NCI-H345 treated with DMSO at 0.1 percent for 48 hours (cell line): ENCODE data around the gene TANC2.

Source experiments
- DNase-seq: peaks from one replicate; lab custom pipeline; 2025; ENCODE audit not compliant: unreplicated experiment; lab: John Stamatoyannopoulos, UW

The TANC2 gene

GRCh38 chr17:62965686-62966425 is at the start of gene TANC2:
Gene TANC2 (plus strand): TSS chr17:62966235. CDS start chr17:63009560, 43,325 bp downstream.
- DNase-seq = peak; percentile 76

- DNase-seq = no peak
These were observed 49.1 kb upstream of the TANC2 start for GRCh38 chr17:62916684-62917571.

DNA sequence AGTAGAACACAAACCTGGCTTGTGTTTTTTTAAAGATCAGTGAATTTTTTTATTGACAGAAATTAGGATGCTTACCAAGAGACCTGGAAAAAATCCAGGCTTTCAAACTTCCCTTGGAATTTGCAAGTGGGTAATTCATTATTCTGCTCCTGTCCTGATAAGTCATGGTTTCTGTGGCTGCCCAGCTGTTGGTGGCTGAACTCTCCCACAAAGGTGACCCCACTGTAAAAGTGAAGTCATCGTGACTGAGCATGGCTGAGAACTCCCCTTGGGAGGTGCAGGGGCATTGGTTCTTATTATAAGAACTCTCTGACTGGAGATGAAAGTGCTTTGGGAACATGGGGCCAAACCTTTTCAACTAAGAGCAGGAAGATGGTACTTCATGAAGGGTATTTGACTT is 46.6 kb upstream of the TANC2 start:
- DNase-seq = no peak

GRCh38 chr17:62920300-62920699 is 45.7 kb upstream of the TANC2 start:
- no peak for DNase-seq

DNA sequence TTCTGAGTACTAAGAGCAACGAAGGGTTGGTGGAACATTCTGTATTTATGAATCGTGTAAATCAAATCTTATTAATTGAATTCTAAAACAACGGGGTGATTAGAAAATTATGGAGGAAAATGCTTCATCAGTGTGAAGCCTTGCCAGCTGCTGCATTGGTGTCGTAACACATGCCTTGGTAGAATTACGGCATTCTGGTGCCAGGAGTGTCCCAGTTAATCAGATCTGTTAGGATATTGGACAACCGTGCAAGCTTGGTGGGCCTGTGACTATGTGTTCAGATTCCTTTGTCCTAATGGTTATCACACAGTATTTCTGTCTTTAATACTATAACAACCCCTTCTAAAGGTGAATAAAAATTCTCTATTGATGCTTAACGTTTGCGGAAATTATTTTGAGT is 44.2 kb upstream of the TANC2 start:
- DNase-seq = no peak

- DNase-seq = no peak
These were observed 42.5 kb upstream of the TANC2 start for GRCh38 chr17:62923258-62924150.

DNA sequence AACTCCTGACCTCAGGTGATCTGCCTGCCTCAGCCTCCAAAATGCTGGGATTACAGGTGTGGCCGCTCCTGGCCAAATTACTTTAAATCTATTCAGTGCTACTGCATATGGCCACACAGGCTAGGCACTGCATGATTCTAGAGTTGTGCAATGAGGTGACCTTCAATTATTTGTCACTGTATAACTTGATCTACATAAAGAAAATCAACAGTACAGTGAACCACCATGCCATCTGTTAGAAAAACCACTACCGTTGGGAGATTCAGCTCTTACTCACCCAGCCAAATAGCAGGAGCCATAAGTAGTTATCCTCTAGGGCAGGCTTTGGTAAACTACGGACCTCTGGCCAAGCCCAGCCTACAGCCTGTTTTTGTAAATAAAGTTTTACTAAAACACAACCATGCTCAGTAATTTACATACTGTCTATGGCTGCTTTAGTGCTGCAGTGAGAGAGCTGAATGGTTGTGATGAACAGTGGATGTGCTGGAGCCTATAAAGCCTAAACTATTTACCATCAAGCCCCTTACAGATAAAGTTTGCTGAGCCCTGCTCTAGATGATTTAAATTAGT is 40.7 kb upstream of the TANC2 start:
- DNase-seq = no peak

GRCh38 chr17:62927083-62927482 is 39.0 kb upstream of the TANC2 start:
- DNase-seq = no peak

- no peak for DNase-seq
These were observed 36.7 kb upstream of the TANC2 start for GRCh38 chr17:62929320-62929719.

- no peak for DNase-seq
These were observed 34.9 kb upstream of the TANC2 start for GRCh38 chr17:62931101-62931500.

DNA sequence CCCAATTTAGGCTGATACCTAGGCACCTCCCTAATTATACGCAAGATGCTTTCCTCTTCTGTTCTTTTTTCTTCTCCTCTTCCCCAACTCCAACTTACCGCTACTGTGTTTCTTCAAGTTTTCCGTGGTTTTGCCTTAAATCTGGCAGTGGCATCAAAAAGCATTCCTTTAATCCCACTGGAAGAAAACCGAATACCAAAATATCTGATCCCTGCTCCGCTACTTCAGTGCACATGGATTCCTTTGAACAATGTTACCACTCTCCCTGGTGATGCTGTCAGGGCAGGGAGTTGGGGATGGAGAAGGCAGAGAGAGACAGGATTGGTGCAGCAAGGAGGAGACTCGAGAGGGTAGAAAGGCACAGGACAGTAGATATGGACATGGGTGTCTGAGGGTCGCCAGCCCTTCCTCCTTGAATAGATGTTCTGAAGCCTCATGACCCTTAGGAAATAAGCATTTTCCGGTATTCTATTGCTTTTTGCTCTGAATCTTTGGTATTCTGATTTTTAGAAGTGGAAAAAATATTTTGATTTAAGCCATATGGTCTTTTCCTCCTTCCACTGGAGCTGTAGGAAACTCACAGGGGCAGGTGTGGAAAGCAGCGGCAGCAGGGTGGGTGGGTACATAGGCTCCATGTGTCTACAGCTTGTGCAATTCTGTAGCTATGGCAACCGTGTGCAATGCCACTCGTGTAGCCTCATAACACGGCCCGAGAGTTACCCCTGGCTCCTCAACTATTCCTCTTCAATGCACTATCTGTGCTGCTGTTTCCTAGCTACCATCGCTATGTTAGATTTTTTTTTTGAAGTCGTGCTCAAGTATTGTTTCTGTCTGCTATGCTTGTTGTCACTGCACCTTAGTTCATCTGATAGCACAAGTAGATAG is 32.3 kb upstream of the TANC2 start:
- DNase-seq = no peak

- DNase-seq = no peak
These were observed 30.9 kb upstream of the TANC2 start for GRCh38 chr17:62935098-62935497.

DNA sequence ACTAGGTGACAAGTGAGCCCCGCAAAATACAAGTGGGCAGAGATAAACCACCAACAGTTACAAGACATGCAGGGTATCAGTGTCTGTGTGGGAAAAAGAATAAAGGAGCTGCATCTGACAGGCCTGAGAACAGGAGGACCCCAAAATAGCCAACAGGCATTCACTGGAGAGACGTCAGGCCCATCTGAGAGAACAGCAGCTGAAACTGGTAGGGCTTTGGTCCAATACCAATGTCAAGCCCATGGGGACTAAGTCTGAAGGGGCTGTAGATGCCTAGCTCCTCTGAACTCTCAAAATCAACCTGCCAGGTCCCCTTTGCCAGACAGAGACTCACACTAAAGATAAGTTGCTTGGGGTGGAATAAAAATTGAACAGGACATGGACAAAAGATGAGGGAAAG is 30.5 kb upstream of the TANC2 start:
- no peak for DNase-seq

GRCh38 chr17:62937606-62938005 is 28.4 kb upstream of the TANC2 start:
- DNase-seq = no peak

DNA sequence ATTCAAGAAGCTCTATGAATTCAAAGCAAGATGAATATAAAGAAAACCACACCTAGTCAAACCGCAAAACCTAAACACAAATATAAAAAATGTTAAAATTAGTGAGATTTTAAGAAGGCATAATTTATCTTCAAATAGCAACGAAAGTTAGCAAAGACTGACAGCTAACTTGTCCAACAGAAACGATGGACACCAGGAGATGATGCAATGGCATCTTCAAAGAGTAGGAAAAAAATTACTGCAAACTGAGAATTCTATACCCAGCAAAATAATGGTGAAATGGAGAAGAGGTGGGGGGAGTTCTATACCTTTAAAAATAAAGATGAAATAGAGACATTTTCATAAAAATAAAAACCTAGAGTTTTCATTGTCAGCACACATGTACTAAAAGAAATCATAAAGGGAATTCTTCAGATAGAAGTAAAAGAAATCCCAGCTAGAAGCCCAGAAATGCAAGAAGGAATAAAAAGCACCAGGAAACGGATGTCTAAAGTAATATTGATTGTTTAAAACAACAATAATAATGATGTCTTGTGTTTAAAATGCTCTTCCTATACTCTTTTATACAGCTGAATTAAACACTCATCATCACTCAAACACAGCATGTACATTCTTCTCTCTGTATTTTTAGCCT is 24.6 kb upstream of the TANC2 start:
- DNase-seq = no peak

DNA sequence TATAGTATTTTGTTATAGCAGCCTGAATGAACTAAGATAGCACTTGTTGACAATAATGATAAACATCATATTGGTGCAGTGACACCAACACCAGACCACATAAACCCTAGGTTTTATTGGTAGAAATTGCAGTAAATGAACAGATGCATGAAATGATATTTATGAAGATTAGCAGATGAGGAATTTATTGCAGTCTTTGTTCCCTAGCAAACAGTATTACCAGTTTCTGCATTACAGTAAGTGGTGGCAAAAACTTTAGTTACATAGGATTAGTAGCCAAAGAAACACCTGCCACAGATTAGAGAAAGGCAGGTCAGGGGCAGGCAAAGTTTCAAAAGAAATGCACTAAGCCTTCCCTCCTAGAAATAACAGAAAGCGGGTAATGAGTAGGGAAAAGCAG is 17.7 kb upstream of the TANC2 start:
- DNase-seq = no peak

DNA sequence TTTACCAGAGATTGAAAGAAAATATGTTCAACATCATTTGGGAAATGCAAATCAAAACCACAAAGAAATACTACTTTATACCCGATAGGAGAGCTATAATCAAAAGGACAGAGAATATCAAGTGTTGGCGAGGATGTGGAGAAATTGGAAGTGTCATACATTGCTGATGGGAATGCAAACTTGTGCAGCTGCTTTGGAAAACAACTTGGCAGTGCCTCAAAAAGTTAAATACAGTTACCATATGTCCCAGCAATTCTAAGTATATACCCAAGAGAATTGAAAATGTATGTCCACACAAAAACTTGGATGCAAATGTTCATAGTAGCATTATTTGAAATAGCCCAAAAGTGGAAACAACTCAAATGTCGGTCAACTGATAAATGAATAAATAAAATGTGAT is 17.0 kb upstream of the TANC2 start:
- DNase-seq = no peak

GRCh38 chr17:62950067-62950466 is 16.0 kb upstream of the TANC2 start:
- no peak for DNase-seq

DNA sequence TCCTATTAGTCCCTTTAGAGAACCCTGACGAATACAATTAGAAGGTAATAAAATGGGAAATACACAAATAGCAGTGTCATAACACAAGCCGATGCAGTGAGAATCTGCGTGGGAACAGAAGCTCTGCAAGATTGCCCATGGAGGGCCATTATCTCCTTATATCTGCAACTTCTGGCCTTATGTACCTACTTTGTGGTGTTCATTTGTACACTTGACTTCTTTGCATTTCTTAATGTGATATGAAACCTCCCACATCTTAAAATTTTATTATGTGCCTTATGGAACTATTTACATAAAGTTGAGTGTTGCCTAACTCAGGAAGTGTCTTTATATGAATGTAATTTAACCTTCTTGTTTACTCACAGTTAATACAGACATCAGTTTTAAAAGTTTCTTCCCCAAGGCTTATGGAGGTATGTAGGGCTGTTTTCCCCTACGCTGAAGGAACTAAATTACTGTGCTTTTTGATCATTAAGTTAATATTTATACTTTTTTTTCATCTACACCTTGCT is 10.1 kb upstream of the TANC2 start:
- no peak for DNase-seq
